HepG2 (cell line): ENCODE data around the gene CENATAC. TPM values are rescaled to one million over a fixed set of nuclear protein-coding genes. Genes with fewer than 3 reads are reported as not detected.
A peak's percentile ranks its signal among the peaks of the same experiment; 100 is the strongest.

ENCODE experiments used
- ATRX ChIP-seq: sonication (generic); formaldehyde crosslinking; IDR thresholded peaks from 2 replicates; pipeline ENCODE4 v1.4.0; 2020; ENCODE audit warnings: missing genetic modification reagents, borderline replicate concordance
- GPN1 ChIP-seq: sonication (generic); formaldehyde crosslinking; IDR thresholded peaks from 2 replicates; pipeline ENCODE4 v1.5.1; 2020; ENCODE audit warnings: missing genetic modification reagents, borderline replicate concordance
- NRL ChIP-seq: sonication (generic); formaldehyde crosslinking; IDR thresholded peaks from 2 replicates; pipeline ENCODE4 v1.5.0; 2020; ENCODE audit warnings: missing genetic modification reagents, mild to moderate bottlenecking, moderate library complexity, borderline replicate concordance
- RELA ChIP-seq: sonication (generic); formaldehyde crosslinking; IDR thresholded peaks from 2 replicates; pipeline ENCODE4 v1.4.0; 2020; ENCODE audit warnings: missing genetic modification reagents
- SALL1 ChIP-seq: sonication (generic); formaldehyde crosslinking; IDR thresholded peaks from 2 replicates; pipeline ENCODE4 v1.8.0; 2022; ENCODE audit warnings: mild to moderate bottlenecking, missing genetic modification reagents
- SIN3B ChIP-seq: fragments of 150-350 bp; IDR thresholded peaks from 2 replicates; pipeline ENCODE4 v1.6.1; 2014; ENCODE audit warnings: low read length
- SSRP1 ChIP-seq: IDR thresholded peaks from 2 replicates; pipeline ENCODE4 v1.6.1; 2016; ENCODE audit warnings: control low read depth
- ZBTB10 ChIP-seq: sonication (generic); formaldehyde crosslinking; IDR thresholded peaks from 2 replicates; pipeline ENCODE4 v1.4.0; 2020; ENCODE audit warnings: missing genetic modification reagents, borderline replicate concordance
- ZNF30 ChIP-seq: sonication (generic); formaldehyde crosslinking; IDR thresholded peaks from 2 replicates; pipeline ENCODE4 v1.5.0; 2020; ENCODE audit warnings: mild to moderate bottlenecking, missing genetic modification reagents
- ZNF432 ChIP-seq: sonication (generic); formaldehyde crosslinking; IDR thresholded peaks from 2 replicates; pipeline ENCODE4 v1.5.0; 2020; ENCODE audit warnings: missing genetic modification reagents, mild to moderate bottlenecking, borderline replicate concordance
- ZZZ3 ChIP-seq: sonication (generic); formaldehyde crosslinking; IDR thresholded peaks from 2 replicates; pipeline ENCODE4 v1.4.0; 2020; ENCODE audit warnings: missing genetic modification reagents, mild to moderate bottlenecking, borderline replicate concordance
- polyA plus RNA-seq, 8 experiments: library from polyadenylated mRNA; depleted of rRNA in 3 of 8; stranded (reverse) in 7 of 8; unstranded in 1 of 8; fragments of >200 nt; fragmentation: Illumina TruSeq in 4 of 8; extraction: Trizol in 4 of 8; gene quantifications; 2 replicates each; pipeline versions ENCODE4 v1.2.1 to v1.2.3, GENCODE V29; 2011 to 2016; ENCODE audit warnings: low read depth in 4 of 8, missing spikeins in 1 of 8, mixed read lengths in 1 of 8; ENCODE audit not compliant: insufficient read depth in 1 of 8
- total RNA-seq, 5 experiments: library from RNA; depleted of rRNA; stranded (reverse); fragments of >200 nt; fragmentation: Illumina TruSeq; extraction: Trizol; gene quantifications; 2 replicates each; pipeline ENCODE4 v1.2.3, GENCODE V29; 2016; ENCODE audit warnings: low read depth in 1 of 5
- TF ChIP-seq, protein P1 (sequence below): sonication (generic); formaldehyde crosslinking; IDR thresholded peaks from 2 replicates; pipeline ENCODE4 v1.4.0; 2020; ENCODE audit warnings: missing genetic modification reagents
- TF ChIP-seq, protein P2 (sequence below): sonication (generic); formaldehyde crosslinking; IDR thresholded peaks from 2 replicates; pipeline ENCODE4 v1.9.0; 2021; ENCODE audit warnings: missing genetic modification reagents, borderline replicate concordance
- TF ChIP-seq, protein P3 (sequence below): sonication (generic); formaldehyde crosslinking; IDR thresholded peaks from 2 replicates; pipeline ENCODE4 v1.5.1; 2020; ENCODE audit warnings: mild to moderate bottlenecking, moderate library complexity, missing genetic modification reagents

CENATAC gene
- total and polyA plus RNA-seq, 2 of the 13 experiments (the other 11 are each of a cell fraction or from before 2014, with no cell fraction given), result 21.7 to 25.0 TPM

GRCh38 chr11:119057000-119057769 lies 59.2 kb downstream of the CENATAC start, which contains the start of gene HYOU1 (continued):
- TF ChIP-seq, protein P1, sequence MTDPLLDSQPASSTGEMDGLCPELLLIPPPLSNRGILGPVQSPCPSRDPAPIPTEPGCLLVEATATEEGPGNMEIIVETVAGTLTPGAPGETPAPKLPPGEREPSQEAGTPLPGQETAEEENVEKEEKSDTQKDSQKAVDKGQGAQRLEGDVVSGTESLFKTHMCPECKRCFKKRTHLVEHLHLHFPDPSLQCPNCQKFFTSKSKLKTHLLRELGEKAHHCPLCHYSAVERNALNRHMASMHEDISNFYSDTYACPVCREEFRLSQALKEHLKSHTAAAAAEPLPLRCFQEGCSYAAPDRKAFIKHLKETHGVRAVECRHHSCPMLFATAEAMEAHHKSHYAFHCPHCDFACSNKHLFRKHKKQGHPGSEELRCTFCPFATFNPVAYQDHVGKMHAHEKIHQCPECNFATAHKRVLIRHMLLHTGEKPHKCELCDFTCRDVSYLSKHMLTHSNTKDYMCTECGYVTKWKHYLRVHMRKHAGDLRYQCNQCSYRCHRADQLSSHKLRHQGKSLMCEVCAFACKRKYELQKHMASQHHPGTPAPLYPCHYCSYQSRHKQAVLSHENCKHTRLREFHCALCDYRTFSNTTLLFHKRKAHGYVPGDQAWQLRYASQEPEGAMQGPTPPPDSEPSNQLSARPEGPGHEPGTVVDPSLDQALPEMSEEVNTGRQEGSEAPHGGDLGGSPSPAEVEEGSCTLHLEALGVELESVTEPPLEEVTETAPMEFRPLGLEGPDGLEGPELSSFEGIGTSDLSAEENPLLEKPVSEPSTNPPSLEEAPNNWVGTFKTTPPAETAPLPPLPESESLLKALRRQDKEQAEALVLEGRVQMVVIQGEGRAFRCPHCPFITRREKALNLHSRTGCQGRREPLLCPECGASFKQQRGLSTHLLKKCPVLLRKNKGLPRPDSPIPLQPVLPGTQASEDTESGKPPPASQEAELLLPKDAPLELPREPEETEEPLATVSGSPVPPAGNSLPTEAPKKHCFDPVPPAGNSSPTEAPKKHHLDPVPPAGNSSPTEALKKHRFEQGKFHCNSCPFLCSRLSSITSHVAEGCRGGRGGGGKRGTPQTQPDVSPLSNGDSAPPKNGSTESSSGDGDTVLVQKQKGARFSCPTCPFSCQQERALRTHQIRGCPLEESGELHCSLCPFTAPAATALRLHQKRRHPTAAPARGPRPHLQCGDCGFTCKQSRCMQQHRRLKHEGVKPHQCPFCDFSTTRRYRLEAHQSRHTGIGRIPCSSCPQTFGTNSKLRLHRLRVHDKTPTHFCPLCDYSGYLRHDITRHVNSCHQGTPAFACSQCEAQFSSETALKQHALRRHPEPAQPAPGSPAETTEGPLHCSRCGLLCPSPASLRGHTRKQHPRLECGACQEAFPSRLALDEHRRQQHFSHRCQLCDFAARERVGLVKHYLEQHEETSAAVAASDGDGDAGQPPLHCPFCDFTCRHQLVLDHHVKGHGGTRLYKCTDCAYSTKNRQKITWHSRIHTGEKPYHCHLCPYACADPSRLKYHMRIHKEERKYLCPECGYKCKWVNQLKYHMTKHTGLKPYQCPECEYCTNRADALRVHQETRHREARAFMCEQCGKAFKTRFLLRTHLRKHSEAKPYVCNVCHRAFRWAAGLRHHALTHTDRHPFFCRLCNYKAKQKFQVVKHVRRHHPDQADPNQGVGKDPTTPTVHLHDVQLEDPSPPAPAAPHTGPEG (CRISPR knock-in tag), result no peak
- TF ChIP-seq ZNF30 (no peak), SIN3B (no peak; the same call in 1 of the 2 replicates), ATRX (CRISPR knock-in tag) (no peak), ZBTB10 (CRISPR knock-in tag) (peak; percentile 99), GPN1 (CRISPR knock-in tag) (no peak), ZZZ3 (CRISPR knock-in tag) (no peak), SALL1 (CRISPR knock-in tag) (peak; percentile 56), ZNF432 (CRISPR knock-in tag) (no peak), NRL (CRISPR knock-in tag) (no peak), RELA (no peak), SSRP1 (CRISPR knock-in tag) (peak; percentile 48; the same call in 1 of the 2 replicates)
- TF ChIP-seq, protein P2, sequence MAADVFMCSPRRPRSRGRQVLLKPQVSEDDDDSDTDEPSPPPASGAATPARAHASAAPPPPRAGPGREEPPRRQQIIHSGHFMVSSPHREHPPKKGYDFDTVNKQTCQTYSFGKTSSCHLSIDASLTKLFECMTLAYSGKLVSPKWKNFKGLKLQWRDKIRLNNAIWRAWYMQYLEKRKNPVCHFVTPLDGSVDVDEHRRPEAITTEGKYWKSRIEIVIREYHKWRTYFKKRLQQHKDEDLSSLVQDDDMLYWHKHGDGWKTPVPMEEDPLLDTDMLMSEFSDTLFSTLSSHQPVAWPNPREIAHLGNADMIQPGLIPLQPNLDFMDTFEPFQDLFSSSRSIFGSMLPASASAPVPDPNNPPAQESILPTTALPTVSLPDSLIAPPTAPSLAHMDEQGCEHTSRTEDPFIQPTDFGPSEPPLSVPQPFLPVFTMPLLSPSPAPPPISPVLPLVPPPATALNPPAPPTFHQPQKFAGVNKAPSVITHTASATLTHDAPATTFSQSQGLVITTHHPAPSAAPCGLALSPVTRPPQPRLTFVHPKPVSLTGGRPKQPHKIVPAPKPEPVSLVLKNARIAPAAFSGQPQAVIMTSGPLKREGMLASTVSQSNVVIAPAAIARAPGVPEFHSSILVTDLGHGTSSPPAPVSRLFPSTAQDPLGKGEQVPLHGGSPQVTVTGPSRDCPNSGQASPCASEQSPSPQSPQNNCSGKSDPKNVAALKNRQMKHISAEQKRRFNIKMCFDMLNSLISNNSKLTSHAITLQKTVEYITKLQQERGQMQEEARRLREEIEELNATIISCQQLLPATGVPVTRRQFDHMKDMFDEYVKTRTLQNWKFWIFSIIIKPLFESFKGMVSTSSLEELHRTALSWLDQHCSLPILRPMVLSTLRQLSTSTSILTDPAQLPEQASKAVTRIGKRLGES (CRISPR knock-in tag), result no peak
- TF ChIP-seq, protein P3, sequence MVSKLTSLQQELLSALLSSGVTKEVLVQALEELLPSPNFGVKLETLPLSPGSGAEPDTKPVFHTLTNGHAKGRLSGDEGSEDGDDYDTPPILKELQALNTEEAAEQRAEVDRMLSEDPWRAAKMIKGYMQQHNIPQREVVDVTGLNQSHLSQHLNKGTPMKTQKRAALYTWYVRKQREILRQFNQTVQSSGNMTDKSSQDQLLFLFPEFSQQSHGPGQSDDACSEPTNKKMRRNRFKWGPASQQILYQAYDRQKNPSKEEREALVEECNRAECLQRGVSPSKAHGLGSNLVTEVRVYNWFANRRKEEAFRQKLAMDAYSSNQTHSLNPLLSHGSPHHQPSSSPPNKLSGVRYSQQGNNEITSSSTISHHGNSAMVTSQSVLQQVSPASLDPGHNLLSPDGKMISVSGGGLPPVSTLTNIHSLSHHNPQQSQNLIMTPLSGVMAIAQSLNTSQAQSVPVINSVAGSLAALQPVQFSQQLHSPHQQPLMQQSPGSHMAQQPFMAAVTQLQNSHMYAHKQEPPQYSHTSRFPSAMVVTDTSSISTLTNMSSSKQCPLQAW (CRISPR knock-in tag), result peak; percentile 71; the same call in 1 of the 2 replicates
